ENCODE measurements around the gene RREB1.

Gene RREB1

DNA sequence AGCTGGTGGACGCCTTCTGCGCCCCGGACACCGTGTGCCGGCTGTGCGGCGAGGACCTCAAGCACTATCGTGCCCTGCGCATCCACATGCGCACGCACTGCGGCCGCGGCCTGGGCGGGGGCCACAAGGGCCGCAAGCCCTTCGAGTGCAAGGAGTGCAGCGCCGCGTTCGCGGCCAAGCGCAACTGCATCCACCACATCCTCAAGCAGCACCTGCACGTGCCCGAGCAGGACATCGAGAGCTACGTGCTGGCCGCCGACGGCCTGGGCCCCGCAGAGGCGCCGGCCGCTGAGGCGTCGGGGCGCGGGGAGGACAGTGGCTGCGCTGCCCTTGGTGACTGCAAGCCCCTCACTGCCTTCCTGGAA is 122.5 kb downstream of the RREB1 start:
- H3K27ac ChIP-seq = no peak overlapping the region
- TF ChIP-seq, protein P1, sequence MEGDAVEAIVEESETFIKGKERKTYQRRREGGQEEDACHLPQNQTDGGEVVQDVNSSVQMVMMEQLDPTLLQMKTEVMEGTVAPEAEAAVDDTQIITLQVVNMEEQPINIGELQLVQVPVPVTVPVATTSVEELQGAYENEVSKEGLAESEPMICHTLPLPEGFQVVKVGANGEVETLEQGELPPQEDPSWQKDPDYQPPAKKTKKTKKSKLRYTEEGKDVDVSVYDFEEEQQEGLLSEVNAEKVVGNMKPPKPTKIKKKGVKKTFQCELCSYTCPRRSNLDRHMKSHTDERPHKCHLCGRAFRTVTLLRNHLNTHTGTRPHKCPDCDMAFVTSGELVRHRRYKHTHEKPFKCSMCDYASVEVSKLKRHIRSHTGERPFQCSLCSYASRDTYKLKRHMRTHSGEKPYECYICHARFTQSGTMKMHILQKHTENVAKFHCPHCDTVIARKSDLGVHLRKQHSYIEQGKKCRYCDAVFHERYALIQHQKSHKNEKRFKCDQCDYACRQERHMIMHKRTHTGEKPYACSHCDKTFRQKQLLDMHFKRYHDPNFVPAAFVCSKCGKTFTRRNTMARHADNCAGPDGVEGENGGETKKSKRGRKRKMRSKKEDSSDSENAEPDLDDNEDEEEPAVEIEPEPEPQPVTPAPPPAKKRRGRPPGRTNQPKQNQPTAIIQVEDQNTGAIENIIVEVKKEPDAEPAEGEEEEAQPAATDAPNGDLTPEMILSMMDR (conservative IDR thresholded peaks at IDR 0.05; ENCODE audit: low read depth) = no peak
- CTCF ChIA-PET = no interaction called here
- POLR2A ChIA-PET (ENCODE audit: low non-redundant PET) = no interaction called here
- DNase-seq (ENCODE audit: low spot score) = no peak

DNA sequence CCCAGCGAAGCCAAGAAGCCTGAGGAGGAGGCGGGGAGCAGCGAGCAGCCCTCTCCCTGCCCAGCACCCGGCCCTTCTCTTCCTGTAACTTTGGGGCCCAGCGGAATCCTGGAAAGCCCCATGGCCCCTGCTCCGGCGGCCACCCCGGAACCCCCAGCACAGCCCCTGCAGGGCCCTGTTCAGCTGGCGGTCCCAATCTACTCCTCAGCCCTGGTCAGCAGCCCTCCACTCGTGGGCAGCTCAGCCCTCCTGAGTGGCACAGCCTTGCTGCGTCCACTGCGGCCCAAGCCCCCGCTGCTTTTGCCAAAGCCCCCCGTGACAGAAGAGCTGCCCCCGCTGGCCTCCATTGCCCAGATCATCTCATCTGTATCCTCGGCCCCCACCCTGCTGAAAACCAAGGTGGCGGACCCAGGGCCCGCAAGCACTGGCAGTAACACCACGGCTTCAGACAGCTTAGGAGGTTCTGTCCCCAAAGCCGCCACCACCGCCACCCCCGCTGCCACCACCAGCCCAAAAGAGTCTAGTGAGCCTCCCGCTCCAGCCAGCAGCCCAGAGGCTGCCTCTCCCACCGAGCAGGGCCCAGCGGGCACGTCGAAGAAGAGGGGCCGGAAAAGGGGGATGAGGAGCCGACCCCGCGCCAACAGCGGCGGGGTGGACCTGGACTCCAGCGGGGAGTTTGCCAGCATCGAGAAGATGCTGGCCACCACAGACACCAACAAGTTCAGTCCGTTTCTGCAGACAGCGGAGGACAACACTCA is 123.4 kb downstream of the RREB1 start:
- POLR2A ChIA-PET (ENCODE audit: low non-redundant PET) = no interaction called here
- CTCF ChIA-PET = no interaction called here
- H3K27ac ChIP-seq = peak overlapping the region; percentile 27
- DNase-seq (ENCODE audit: low spot score) = no peak
- TF ChIP-seq, protein P1 (conservative IDR thresholded peaks at IDR 0.05; ENCODE audit: low read depth) = no peak

DNA sequence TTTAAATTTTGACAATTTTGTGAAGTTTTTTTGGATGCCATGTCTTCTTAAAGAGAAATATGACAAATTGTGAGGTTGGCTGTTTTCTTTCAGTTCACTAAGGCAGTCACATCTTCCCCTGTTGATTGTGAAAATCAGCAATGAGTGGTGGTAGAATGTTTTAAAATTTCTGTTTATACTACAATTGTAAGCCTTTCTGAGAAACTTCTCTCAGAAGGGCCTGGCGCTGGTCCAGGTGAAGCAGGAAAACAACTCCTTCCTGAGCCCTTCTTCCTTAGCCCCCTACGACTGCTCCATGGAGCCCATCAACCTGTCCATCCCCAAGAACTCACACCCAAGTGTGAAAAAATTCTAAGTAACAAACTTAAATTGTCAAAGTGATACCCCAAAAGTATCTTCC is 124.6 kb downstream of the RREB1 start:
- TF ChIP-seq, protein P1 (conservative IDR thresholded peaks at IDR 0.05; ENCODE audit: low read depth) = no peak
- ChIA-PET CTCF (interaction anchor here (0.6 kb wide), 1 partner anchor 508 kb away, joined by 5 read pairs; no protein-coding TSS in a partner anchor), POLR2A (ENCODE audit: low non-redundant PET) (no interaction called here)
- no peak overlapping the region; the same call in 1 of the 2 replicates for H3K27ac ChIP-seq
- no peak for DNase-seq (ENCODE audit: low spot score)

DNA sequence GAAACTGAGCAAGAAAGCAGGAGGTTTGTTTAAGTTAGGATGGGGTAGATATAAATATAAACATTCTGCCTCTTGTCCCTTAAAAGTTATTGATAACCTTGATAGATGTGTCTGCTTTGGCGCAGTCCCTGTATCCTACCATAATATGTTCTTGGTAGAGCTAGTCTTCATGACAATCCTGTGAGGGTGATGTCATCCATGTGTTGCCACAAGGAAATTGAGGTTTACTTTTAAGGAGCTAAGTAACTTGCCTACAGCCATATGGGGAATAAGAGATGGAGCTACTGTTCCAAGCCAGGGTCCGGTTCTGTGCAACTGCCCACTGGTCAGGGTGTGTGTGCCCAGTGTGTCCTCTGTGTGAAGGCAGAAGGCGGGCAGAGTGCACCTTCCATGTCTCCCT is 126.8 kb downstream of the RREB1 start:
- POLR2A ChIA-PET (ENCODE audit: low non-redundant PET) = no interaction called here
- TF ChIP-seq, protein P1 (conservative IDR thresholded peaks at IDR 0.05; ENCODE audit: low read depth) = no peak
- no peak for DNase-seq (ENCODE audit: low spot score)
- H3K27ac ChIP-seq = peak overlapping the region; percentile 88
- CTCF ChIA-PET = interaction anchor here (0.7 kb wide), 1 partner anchor 523 kb away, joined by 4 read pairs; no protein-coding TSS in a partner anchor

DNA sequence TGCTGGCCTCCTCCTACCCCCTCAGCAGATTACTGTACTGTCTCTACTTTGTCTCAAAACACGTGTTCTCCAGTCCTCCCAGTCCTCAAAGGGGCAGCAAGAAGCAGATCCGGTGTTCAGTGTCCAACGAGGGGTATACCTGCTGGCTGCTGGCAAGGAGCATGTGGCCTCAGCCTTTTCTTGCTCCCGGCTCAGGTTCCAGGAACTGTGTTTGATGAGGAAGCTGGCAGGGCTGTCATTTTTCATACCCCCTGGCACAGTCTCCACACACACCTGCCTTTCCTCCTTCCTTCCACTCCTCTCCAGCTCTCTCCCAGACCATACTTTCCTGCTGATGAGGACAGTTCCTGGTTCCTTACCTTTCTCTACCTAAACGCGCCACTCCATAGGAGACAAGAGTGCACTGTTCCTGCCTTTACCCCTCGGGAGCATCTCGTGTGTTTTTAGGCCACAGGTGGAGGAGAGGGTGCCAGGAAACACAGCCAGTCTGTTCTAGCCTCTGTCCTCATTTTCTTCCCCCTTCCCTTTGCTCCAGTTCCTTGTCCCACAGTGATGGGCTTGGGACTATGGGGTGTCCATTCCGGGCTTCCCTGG is 128.0 kb downstream of the RREB1 start:
- peak; percentile 14 for DNase-seq (ENCODE audit: low spot score)
- POLR2A ChIA-PET (ENCODE audit: low non-redundant PET) = interaction anchor here (0.5 kb wide), 1 partner anchor 88 kb away, joined by 3 read pairs; no protein-coding TSS in a partner anchor
- TF ChIP-seq, protein P1 (conservative IDR thresholded peaks at IDR 0.05; ENCODE audit: low read depth) = no peak
- CTCF ChIA-PET = interaction anchor here (0.6 kb wide), 1 partner anchor 121 kb away, joined by 3 read pairs; no protein-coding TSS in a partner anchor
- peak overlapping the region; percentile 88 for H3K27ac ChIP-seq

GRCh38 chr6:7236306-7237209 is 128.8 kb downstream of the RREB1 start:
- ChIA-PET CTCF (interaction anchor here (0.5 to 1.8 kb wide), 3 partner anchors 90 to 560 kb away, joined by 3 to 4 read pairs (median 3); no protein-coding TSS in a partner anchor), POLR2A (ENCODE audit: low non-redundant PET) (interaction anchor here (0.7 kb wide), 1 partner anchor 265 kb away, joined by 3 read pairs; no protein-coding TSS in a partner anchor)
- TF ChIP-seq, protein P1 (conservative IDR thresholded peaks at IDR 0.05; ENCODE audit: low read depth) = no peak
- DNase-seq (ENCODE audit: low spot score) = peak; percentile 80
- H3K27ac ChIP-seq = peak overlapping the region; percentile 88
